Testis (tissue), 3 donors: Measurements from ENCODE around the gene IBSP. TPM values are rescaled to one million over a fixed set of nuclear protein-coding genes. Genes with fewer than 3 reads are reported as not detected.

Experiments used
- DNase-seq: peaks from one replicate; pipeline ENCODE4 v3.0.0-alpha.2; 2019
- H3K27ac ChIP-seq, 2 donors: fragments of 200-600 bp; sonication (generic); one replicate each; pipeline ENCODE4 v1.5.1; 2019
- H3K27me3 ChIP-seq: fragments of 200-600 bp; sonication (generic); one replicate; pipeline ENCODE4 v1.5.1; 2019
- H3K36me3 ChIP-seq: fragments of 200-600 bp; sonication (generic); one replicate; pipeline ENCODE4 v1.5.1; 2017; ENCODE audit warnings: low read depth; ENCODE audit errors: missing control alignments
- H3K4me1 ChIP-seq: fragments of 200-600 bp; sonication (generic); one replicate; pipeline ENCODE4 v1.5.1; 2019
- H3K4me3 ChIP-seq, 2 donors: fragments of 200-600 bp; sonication (generic); one replicate each; pipeline ENCODE4 v1.5.1; 2017 to 2019
- H3K9me3 ChIP-seq: fragments of 200-600 bp; sonication (generic); one replicate; pipeline ENCODE4 v1.5.1; 2017
- CTCF ChIP-seq, 3 experiments: fragments of 450-650 bp in 2 of 3; fragments of 200-600 bp in 1 of 3; sonication (generic) in 1 of 3; IDR thresholded peaks; one replicate each; pipeline ENCODE4 v1.5.1; 2016 to 2019; ENCODE audit warnings: antibody characterized with exemption in 3 of 3, mild to moderate bottlenecking in 2 of 3, moderate library complexity in 1 of 3
- POLR2A ChIP-seq: fragments of 450-650 bp; IDR thresholded peaks from one replicate; pipeline ENCODE4 v1.6.1; 2017; ENCODE audit warnings: antibody characterized with exemption, mild to moderate bottlenecking, moderate library complexity
- WGBS, 2 donors: methylation state at CpG; one replicate each; pipeline ENCODE4 v1.1.5; 2018; 5-methylcytosine and 5-hydroxymethylcytosine counted together
- intact Hi-C: fragments of 100-400 bp; cut with DNase I; formaldehyde crosslinking; loops from one replicate; pipeline ENCODE4 v1.15.1; 2023; ENCODE audit warnings: low total_unique reads
- polyA plus RNA-seq: library from polyadenylated mRNA; stranded (reverse); fragments of 350-450 nt; fragmentation: Illumina TruSeq; extraction: RNeasy Lipid Tissue Mini Kit (QIAGEN cat#74804); gene quantifications from one replicate; pipeline ENCODE4 v1.2.3, GENCODE V29; 2014; ENCODE audit warnings: low read depth, low replicate concordance; ENCODE audit not compliant: insufficient read depth
- total RNA-seq, 2 donors: library from RNA; depleted of rRNA; stranded (reverse); fragments of >200 nt; gene quantifications; one replicate each; pipeline ENCODE4 v1.2.3, GENCODE V29; 2016

IBSP gene
- total and polyA plus RNA-seq, 3 donors from 2014 or later: not detected

GRCh38 chr4:87840149-87840548, 40.8 kb downstream of the IBSP start:
- TF ChIP-seq CTCF (IDR thresholded peaks at IDR 0.05) (no peak), POLR2A (no peak)
- Histone ChIP-seq H3K36me3 (no peaks in the 10 kb centered on the region), H3K27ac (no peak overlapping the region), H3K9me3 (no peaks in the 10 kb centered on the region), H3K27me3 (no peaks in the 10 kb centered on the region), H3K4me1 (no peaks in the 10 kb centered on the region), H3K4me3 (no peak overlapping the region)
- 90% methylated on average over 3 of the region's 3 CpGs for WGBS, 2 donors
- DNase-seq: no peak
- intact Hi-C loops: no loop called here

DNA sequence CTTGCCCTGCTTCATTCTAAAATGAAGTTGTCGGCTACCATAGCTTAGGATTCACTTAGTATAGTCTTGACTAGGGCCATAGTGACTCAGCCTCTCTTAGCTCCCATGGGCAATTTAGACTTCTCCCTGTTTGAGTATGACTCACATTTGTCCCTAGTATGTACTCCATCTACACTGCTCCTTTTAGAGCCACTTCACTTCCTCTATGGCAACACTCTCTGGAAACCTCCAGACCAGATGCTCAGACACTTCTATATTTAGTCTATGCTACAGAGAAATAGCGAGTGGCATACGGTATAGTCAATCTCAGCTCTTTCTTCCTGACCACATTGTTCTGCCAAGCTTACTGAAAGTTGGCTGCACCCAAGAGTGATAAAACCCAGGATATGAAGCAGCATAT, 44.6 kb downstream of the IBSP start:
- H3K4me1 ChIP-seq: no peaks in the 10 kb centered on the region
- no peak overlapping the region for H3K27ac ChIP-seq
- WGBS, 2 donors: 54 to 56% methylated on average over 3 of the region's 3 CpGs
- DNase-seq: no peak
- H3K4me3 ChIP-seq: no peak overlapping the region
- H3K9me3 ChIP-seq: no peaks in the 10 kb centered on the region
- TF ChIP-seq CTCF (IDR thresholded peaks at IDR 0.05): no peak
- no peak for TF ChIP-seq POLR2A
- intact Hi-C loops: no loop called here
- H3K36me3 ChIP-seq: no peaks in the 10 kb centered on the region
- no peaks in the 10 kb centered on the region for H3K27me3 ChIP-seq

DNA sequence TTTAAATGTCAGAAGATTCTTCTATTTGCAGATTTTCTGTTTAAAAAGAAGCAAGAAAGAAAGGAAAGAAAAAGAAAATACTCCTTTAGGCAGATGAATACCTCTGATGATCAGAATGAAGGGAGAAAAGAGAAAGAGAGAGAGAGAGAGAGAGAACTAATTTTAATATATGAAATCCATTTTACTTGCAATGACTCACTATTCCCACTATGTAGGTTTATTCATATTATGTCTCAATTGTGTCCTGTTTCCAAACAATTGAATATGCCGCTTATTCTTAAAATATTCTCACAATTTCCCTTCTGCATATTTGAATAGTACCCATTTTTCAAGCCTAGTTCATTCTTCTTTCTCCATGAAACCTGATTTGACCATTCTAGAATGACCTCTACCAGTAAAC, 45.1 kb downstream of the IBSP start:
- intact Hi-C loops: no loop called here
- no peak overlapping the region for H3K4me3 ChIP-seq
- WGBS, 2 donors: 82 to 94% methylated on average over 1 of the region's 1 CpG
- no peaks in the 10 kb centered on the region for H3K4me1 ChIP-seq
- no peaks in the 10 kb centered on the region for H3K36me3 ChIP-seq
- no peaks in the 10 kb centered on the region for H3K27me3 ChIP-seq
- DNase-seq: no peak
- H3K9me3 ChIP-seq: no peaks in the 10 kb centered on the region
- no peak overlapping the region for H3K27ac ChIP-seq
- TF ChIP-seq CTCF (IDR thresholded peaks at IDR 0.05): no peak
- no peak for TF ChIP-seq POLR2A

DNA sequence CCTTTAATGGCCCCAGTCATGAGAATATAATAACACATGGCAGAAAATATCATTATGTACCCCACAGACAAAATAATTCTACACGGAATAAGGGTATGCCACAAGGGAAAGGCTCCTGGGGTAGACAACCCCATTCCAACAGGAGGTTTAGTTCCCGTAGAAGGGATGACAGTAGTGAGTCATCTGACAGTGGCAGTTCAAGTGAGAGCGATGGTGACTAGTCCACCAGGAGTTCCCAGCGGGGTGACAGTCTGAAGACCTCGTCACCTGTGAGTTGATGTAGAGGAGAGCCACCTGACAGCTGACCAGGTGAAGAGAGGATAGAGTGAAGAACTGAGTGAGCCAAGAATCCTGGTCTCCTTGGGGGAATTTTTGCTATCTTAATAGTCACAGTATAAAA, 46.9 kb downstream of the IBSP start:
- Histone ChIP-seq H3K4me1 (no peaks in the 10 kb centered on the region), H3K4me3 (no peak overlapping the region), H3K27me3 (no peaks in the 10 kb centered on the region), H3K36me3 (no peaks in the 10 kb centered on the region), H3K27ac (no peak overlapping the region), H3K9me3 (no peaks in the 10 kb centered on the region)
- TF ChIP-seq POLR2A (no peak), CTCF (IDR thresholded peaks at IDR 0.05) (no peak)
- WGBS, 2 donors: 94 to 98% methylated on average over 5 of the region's 5 CpGs
- no peak for DNase-seq
- intact Hi-C loops: no loop called here

GRCh38 chr4:87848622-87849351, 49.4 kb downstream of the IBSP start:
- no peak overlapping the region for H3K27ac ChIP-seq

More at GRCh38 chr4:87848622-87849351, 49.4 kb downstream of the IBSP start:
- no peaks in the 10 kb centered on the region for H3K36me3 ChIP-seq
- no peaks in the 10 kb centered on the region for H3K4me1 ChIP-seq
- H3K4me3 ChIP-seq: no peak overlapping the region
- 32 to 37% methylated on average over 15 of the region's 15 CpGs for WGBS, 2 donors
- TF ChIP-seq POLR2A: no peak
- TF ChIP-seq CTCF (IDR thresholded peaks at IDR 0.05): peak; percentile 31 to 45 (median 36)
- no peaks in the 10 kb centered on the region for H3K9me3 ChIP-seq
- peak; percentile 77 for DNase-seq
- H3K27me3 ChIP-seq: no peaks in the 10 kb centered on the region
- intact Hi-C loops: no loop called here
